H1 (cell line): ENCODE data around the gene GNB1L. TPM values are rescaled to one million over a fixed set of nuclear protein-coding genes. Genes with fewer than 3 reads are reported as not detected.

ENCODE experiments used
- polyA plus RNA-seq, 7 experiments: library from polyadenylated mRNA; depleted of rRNA in 3 of 7; stranded (reverse) in 5 of 7; unstranded in 2 of 7; fragments of >200 nt in 5 of 7; fragments of 200-250 nt in 2 of 7; gene quantifications; 1 replicate in 5 of 7; 2 replicates in 1 of 7; 4 replicates in 1 of 7; pipeline versions ENCODE4 v1.2.1 to v1.2.3, GENCODE V29; 2011 to 2013; ENCODE audit warnings: missing spikeins in 2 of 7, mixed read lengths in 2 of 7
- total RNA-seq: library from RNA; stranded (reverse); fragmentation: NEBNext Ultra II Directional; extraction: Animal tissue kit (Norgen Biotek cat#: 25700); gene quantifications from 2 replicates; pipeline ENCODE4 v1.2.1, GENCODE V29; 2021
- TF ChIP-seq, protein P1 (sequence below): IDR thresholded peaks from 2 replicates; pipeline ENCODE4 v1.6.1; 2012; ENCODE audit warnings: inconsistent platforms

Gene GNB1L
- total and polyA plus RNA-seq, 2 of the 8 experiments (the other 6 are each of a cell fraction or from before 2014, with no cell fraction given) = 14.0 to 15.6 TPM

DNA sequence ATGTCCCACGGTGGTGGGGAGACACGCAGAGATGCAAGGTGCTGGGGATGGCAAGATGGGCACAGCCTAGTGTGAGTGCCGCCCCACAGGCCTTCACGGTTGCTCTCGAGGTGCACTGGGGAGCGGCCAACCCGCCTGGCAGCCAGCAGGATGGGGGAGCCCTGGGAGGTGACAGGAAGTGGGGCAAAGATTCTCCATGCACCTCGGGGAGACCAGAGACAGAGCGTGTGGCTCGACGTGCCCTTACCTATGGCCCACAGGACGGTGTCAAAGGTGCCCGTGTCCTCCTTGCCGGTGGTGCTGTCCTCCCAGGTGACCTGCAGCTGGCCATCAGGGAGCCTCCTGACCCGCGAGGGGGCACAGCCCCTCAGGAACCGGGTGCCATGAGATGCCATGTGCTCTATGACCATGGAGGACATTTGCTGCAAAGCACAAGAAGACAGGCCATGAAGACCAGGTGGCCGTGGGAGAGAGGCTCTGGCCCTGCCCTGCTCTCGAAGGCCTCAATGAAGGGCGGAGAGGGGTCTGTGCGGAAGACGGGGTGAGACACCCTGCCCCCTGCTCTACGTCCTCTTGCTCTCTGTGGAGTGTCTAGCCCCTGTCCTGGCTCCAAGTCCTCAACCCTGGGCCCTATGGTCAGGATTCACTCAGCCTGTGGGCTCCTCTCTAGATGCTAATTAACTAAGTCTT, 40.6 kb upstream of the GNB1L start (continued):
- TF ChIP-seq, protein P1, sequence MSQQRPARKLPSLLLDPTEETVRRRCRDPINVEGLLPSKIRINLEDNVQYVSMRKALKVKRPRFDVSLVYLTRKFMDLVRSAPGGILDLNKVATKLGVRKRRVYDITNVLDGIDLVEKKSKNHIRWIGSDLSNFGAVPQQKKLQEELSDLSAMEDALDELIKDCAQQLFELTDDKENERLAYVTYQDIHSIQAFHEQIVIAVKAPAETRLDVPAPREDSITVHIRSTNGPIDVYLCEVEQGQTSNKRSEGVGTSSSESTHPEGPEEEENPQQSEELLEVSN = no peak
